Panc1 (cell line): ENCODE results near the gene INSYN2B.

Experiments
- CTCF ChIP-seq: fragments of 450-650 bp; IDR thresholded peaks from 2 replicates; pipeline ENCODE4 v1.5.1; 2017; ENCODE audit warnings: mild to moderate bottlenecking
- POLR2AphosphoS5 ChIP-seq: IDR thresholded peaks from 2 replicates; pipeline ENCODE4 v1.6.1; 2012; ENCODE audit warnings: mild to moderate bottlenecking, low read depth, low read length, moderate library complexity
- REST ChIP-seq, 2 experiments: IDR thresholded peaks; 2 replicates each; pipeline ENCODE4 v1.6.1; 2011 to 2012; ENCODE audit warnings: low read depth in 2 of 2, control low read depth in 1 of 2, low read length in 1 of 2, mild to moderate bottlenecking in 1 of 2, moderate library complexity in 1 of 2; ENCODE audit not compliant: insufficient read depth in 1 of 2
- SIN3A ChIP-seq: IDR thresholded peaks from 2 replicates; pipeline ENCODE4 v1.6.1; 2012; ENCODE audit warnings: low read depth, mild to moderate bottlenecking, low read length, moderate library complexity, borderline replicate concordance; ENCODE audit not compliant: insufficient read depth
- TCF7L2 ChIP-seq: IDR thresholded peaks from 2 replicates; pipeline ENCODE4 v1.6.1; 2011; ENCODE audit warnings: mild to moderate bottlenecking, low read depth, low read length, inconsistent platforms

- TF ChIP-seq CTCF (no peak), POLR2AphosphoS5 (no peak), REST (IDR thresholded peaks at IDR 0.05; ENCODE audit: insufficient read depth in 1 of 2, low read depth in 2 of 2, low read length in 1 of 2) (no peak), SIN3A (no peak), TCF7L2 (no peak)
These were observed 32.3 kb upstream of the INSYN2B start for GRCh38 chr5:170012622-170013021.
